ENCODE measurements around the gene KLHL5.
"Not testable (repeated sequence)": the region's sequence is repeated elsewhere in the genome, so short reads cannot be mapped to it uniquely, and the experiment has no call there.

KLHL5 gene

DNA sequence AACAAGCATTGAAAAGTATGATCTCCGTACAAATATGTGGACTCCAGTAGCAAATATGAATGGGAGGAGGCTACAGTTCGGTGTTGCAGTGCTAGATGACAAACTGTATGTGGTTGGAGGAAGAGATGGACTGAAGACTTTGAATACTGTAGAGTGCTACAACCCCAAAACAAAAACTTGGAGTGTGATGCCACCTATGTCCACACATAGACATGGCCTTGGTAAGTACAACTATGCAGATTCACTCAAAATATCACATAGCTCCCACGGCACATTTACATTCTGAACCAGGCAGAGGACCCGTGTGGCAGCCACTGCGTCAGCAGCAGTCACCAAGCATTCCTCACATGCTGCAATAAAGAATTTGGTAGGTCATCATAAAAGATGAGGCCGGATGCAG is 41.3 kb downstream of the KLHL5 start:
- DNase-seq (ENCODE audit: low spot score) = no peak

DNA sequence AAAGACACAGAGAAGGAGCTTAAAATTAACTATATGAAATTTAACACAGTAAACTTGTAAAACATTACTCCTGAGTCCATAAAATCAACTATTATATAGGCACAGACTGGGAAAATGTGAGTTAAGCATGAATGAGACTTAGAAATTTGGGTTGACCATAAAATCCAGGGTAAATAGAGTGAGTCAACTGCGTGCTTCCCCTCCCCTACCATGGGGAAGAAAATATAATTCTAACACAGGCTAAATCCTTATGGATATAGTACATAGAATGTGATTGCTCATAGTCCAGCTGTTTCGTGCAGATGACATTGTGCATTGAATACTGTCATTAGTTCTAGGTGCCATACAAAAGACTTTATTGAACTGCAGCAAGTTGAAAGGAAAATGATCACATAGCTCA is 42.2 kb downstream of the KLHL5 start:
- no peak for DNase-seq (ENCODE audit: low spot score)

DNA sequence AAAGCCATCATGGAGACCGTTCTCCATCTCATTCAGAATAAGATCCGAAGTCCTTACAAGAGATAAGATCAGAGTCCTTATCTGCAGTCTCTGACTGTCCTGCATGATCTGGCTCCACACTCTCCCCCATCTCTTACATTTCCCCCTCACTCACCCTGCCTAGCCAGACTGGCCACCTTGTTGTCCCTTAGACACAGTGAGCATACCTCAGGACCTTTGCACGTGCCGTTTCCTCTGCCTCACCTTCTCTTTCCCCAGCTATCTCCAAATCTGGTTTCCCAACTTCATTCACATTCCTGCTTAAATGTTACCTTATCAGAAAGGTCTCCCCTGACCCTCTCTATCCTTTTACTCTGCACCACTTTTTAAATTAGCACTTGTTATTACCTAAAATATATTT is 44.0 kb downstream of the KLHL5 start:
- no peak for DNase-seq (ENCODE audit: low spot score)

DNA sequence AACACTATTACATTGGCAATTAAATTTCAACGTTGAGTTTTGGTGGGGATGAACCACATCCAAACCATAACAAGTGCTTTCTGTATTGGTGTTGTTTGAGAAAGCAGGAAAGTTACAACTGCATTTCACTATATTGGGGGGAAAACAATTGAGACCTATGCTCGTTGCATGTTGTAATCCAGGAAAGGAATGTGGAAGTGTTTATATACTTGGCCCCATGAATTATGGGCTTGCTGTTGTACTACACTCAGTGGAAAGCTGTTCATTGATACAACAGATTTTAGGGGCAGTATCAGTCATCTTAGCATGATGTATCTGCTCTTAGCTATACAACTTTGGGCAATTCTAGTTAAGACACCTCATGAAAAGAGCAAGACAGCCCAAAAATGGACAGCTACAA is 52.4 kb downstream of the KLHL5 start:
- no peak for DNase-seq (ENCODE audit: low spot score)

DNA sequence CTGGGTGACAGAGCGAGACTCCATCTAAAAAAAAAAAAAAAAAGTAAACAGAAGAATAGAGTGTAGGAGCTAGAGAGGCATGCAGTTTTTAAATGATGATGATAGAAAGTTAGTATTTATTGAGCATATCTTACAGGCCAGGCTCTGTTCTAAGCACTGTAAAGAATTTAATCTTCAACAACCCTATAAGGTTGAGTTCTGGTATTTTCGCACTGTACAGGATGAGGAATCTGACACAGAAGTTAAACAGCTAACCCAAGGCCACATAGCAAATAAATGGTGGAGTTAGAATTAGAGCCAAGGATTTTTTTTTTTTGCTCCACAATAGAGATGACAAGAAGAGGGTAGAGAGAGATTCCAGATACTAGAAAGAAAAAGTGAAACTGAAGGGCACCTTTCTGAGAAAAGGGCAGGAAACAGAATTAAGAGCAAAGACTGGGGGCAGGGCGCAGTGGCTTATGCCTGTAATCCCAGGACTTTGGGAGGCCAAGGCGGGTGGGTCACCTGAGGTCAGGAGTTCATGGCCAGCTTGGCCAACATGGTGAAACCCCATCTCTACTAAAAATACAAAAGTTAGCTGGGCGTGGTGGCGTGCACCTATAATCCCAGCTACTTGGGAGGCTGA is 56.1 kb downstream of the KLHL5 start:
- DNase-seq (ENCODE audit: low spot score) = no peak

DNA sequence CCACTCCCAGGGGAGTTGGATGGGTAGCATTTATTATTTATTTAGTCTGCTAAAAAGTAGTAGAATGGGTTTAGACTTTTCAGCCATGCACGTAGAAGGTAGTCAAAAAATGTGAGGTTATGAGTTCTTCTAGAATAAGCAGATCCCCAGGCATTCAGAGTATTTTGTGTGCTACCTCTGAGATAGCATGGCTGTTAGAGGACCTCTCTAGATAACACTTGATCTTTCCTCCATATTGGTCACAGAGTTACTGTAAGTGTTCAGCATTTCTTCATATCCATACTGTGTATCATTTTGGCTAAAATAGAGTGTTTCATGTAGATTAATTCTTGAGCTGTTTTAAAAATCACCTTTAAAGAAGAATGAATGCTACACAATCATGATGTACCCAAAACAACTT is 58.4 kb downstream of the KLHL5 start:
- no peak for DNase-seq (ENCODE audit: low spot score)

DNA sequence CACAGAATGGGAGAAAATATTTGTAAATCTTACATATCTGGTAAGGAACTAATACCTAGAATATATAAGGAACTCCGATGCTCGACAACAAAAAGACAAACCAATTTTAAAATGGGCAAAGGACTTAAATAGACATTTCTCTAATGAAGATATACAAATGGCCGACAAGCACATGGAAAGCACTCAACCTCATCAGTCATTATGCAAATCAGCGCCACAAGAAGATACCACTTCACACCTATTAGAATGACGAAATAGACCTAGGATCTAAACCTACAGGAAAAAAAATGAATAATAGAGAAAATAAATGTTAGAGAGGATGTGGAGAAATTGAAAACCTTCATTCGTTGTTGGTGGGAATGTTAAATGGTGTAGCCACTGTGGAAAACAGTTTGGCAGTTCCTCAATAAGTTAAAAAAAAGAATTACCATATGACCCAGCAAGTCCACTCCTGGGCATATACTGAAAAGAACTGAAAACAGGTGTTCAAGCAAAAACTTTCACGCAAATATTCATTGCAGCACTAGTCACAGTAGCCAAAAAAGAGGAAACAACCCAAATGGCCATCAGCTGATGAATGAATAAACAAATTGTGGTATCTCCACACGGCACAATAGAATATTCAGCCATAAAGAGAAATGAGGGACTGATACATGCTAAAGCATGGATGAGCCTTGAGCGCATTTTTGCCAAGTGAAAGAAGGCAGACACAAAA is 63.0 kb downstream of the KLHL5 start:
- no peak for DNase-seq (ENCODE audit: low spot score)

DNA sequence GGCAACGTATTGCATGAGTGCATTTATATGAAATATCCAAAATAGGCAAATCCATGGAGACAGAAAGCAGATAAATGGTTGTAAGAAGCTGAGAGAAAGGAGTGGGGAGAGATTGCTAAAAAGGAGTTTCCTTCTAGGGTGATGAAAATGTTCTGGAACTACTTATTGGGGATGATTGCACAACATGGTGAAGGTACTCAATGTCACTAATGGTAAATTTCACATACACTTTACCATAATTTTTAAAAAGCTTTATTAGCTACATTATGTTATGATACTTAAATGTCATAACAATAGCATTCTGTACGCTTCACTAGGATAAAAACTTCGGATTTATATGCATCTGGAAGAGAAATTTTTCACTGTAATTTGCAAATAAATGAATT is 63.6 kb downstream of the KLHL5 start:
- DNase-seq (ENCODE audit: low spot score) = no peak

DNA sequence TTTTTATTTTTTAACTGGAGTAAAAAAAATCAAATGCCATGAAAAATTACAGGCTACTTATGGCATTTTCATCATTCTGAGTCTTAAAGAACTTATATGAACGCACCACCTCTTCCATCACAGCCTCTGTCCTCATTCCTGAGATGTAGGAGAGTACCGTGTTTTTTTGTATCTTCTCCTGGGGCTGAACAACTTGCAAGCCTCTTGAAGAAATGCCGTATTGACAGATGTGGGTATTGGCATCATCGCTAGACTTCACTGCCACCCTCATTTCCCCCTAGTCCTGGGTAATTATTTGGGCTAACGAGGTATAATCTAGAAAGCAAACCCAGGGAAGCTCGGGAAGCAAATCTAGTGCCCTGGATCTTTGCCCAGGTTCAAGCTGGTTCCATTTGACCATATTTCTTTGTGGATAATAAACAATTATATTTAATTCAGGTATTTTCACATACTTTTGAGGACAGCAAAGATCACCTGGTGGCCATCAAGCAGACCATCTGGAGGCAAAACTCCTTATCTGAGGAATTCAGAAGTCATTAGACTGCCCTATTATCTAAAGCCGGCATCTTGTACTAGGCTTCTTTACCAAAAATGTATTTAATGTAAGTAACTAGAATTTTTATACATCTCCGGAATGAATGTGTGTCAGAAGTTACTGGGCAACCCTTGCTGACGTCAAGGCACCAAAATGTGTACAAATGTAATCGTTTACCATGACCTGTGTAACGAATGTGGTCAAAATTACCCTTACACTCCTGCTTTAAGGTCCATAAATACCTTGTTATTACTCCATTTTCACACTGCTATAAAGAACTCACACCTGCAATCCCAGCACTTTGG is 64.4 kb downstream of the KLHL5 start:
- DNase-seq (ENCODE audit: low spot score) = no peak

DNA sequence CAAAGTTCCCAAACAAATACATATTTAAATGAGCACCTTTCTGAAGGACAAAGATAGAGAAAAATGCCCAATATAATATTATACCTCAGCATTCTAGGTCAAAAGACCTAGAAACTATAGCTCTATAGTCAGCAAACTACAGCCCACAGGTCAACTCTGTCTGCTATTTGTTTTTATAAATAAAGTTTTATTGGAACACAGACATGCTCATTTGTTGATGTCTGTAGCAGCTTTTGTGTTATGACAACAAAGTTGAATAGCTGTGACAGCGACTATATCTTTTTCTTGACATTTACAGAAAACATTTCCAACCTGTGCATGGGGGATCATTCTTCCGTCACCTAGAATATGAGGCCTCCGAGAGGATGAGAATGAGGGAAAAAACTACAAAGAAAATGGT is 71.6 kb downstream of the KLHL5 start:
- no peak for DNase-seq (ENCODE audit: low spot score)

DNA sequence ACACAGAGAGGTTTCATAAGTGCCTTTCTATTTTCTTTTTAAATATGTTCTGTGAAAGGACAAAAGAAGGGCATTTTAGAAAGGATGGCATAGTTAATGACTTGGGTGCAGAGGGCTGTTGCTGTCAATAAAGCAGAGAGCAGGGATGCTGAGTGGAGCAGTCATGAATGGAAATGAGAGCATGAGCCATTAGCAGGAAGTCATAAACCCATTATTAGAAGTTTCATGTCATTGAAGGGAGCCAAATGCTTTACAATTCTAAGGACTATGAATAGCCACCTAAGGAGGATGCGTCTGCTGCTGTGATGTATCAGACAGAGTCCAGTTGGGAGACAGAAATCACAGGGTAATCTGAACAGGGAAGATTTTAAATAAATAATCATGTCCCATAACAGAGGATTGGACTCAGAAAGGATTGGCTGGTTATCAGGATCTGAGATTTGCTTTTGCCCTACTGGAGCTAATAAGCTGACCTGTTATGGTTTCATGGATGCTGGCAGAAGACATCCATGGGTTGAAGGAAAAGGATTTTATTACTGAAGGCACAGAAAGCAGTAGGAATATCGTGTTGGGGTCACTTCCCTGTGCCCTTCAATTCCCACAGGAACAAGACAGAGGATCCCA is 72.8 kb downstream of the KLHL5 start:
- no peak for DNase-seq (ENCODE audit: low spot score)

DNA sequence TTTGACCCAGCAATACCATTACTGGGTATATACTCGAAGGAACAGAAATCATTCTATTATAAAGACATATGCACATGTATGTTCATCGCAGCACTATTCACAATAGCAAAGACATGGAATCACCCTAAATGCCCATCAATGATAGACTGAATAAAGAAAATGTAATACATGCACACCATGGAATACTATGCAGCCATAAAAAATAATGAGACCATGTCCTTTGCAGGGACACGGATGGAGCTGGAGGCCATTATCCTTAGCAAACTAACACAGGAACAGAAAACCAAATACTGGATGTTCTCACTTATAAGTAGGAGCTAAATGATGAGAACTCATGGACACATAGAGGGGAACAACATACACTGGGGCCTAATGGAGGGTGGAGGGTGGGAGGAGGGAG is 76.2 kb downstream of the KLHL5 start:
- DNase-seq (ENCODE audit: low spot score) = not testable (repeated sequence)

DNA sequence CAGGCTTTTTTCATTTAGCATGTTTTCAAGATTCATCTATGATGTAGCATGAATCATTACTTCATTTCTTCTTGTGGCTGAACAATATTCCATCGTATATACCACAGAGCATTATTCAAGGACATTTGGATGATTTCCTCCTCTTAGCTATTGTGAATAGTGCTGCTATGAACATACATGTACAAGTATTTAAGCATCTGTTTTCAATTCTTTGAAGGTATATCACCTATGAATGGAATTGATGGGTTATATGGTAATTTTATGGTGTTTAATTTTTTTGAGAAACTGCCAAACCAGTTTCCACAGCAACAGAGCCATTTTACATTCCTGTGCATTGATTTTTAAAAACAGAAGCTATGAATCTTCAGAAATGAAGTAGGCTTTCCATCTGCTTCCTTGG is 84.2 kb downstream of the KLHL5 start:
- DNase-seq (ENCODE audit: low spot score) = no peak

DNA sequence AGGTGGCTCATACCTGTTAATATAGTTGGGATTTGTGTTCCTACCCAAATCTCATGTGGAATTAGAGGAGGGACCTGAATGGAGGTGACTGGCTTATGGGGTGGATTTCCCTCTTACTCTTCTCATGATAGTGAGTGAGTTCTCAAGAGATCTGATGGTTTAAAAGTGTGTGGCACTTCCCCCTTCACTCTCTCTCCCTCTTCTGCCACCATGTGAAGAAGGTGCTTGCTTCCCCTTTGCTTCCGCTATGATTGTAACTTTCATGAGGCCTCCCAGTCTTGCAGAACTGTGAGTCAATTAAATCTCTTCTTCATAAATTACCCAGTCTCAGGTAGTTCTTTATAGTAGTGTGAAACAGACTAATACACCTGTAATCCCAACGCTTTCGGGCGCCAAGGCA is 92.0 kb downstream of the KLHL5 start:
- DNase-seq (ENCODE audit: low spot score) = no peak

DNA sequence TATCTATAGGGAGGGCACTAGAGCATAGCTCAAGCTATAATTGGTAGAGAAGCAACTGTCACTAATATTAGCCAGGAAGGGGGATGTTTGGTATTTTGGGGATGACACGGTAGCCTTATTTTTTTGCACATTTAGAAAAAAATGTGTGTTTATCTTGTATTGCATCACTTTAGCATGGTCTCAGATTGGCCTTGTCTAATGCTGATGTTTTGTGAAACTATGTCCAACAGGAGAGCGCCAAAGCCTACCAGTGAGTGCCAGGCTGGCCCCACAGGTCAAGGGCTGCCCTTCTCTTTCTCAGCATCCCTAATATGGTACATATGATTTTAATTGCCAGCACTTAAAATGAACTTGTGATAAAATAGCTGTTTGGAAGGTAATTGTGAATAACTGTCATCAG is 95.5 kb downstream of the KLHL5 start:
- DNase-seq (ENCODE audit: low spot score) = no peak

DNA sequence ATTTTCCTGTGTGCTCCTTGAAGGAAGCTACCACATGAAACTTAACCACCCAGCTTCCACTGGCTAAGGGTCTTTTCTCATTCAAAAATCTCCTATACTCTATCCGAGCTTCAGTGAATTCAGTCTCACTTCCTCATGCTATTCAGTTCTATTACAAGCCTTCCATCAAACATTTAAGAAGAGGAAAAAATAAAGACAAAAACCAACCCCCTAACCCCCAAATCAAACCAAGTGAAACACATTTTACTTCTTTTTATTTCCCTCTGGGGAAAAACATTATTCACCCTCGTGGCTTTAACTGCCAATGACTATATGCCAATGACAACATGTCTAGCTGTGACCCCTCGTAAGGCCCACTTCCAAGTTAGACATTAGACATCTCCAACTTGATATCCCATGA is 104.1 kb downstream of the KLHL5 start:
- DNase-seq (ENCODE audit: low spot score) = no peak

DNA sequence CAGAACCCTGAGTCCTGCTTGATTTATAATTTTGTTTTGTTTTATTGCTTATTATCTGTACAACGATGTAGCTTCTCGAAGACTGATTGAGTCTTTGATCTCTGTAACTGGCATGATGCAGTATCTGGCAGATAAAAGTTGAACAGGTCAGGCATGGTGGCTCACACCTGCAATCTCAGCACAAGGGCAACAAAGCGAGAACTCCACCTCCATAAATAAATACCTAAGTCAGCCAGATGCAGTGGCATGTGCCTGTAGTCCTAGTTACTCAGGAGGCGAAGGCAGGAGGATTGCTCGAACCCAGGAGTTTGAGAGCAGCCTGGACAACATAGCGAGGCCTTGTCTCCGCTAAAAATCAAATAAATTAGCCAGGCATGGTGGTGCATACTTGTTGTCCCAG is 104.6 kb downstream of the KLHL5 start:
- no peak for DNase-seq (ENCODE audit: low spot score)

DNA sequence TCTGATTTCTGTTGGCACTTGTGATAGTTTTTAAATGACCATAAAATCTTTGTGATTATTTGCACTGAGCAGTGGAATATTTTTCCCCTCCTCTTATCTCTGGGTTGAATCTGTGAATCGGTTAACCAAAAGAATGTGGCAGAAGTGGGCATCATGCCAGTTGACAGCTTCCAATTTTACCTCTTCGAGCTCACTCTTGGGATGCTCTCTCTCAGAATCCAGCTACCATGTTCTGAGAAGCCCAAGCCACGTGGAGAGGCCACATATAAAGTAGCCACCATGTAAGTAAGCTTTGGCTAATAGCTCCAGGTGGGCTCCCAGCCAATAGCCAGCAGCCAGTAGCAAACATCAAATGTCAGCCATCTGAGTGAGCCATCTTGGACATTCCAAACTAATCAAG is 107.4 kb downstream of the KLHL5 start:
- peak; percentile 16 for DNase-seq (ENCODE audit: low spot score)

DNA sequence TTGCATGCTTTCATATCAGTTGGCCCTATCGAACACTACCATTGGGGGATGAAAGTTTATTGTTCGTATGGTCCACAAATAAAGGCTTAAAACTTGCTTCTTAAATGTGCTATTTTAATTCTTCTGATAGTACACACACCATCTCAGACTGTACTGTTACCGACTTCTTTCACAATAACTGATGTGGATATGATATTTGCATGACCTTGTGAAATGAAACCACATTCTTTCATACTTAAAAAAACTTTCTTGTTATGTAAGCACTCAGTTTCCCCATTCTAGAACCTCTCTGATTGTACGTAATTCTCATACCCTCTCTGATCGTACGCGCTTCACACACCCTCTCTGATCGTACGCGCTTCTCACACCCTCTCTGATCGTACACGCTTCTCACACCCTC is 108.3 kb downstream of the KLHL5 start:
- DNase-seq (ENCODE audit: low spot score) = no peak

All from LoVo (cell line).